HG02610 (cell line): ENCODE measurements around the gene EGLN3.

ENCODE experiments used
- ATAC-seq: cut with Tn5 transposase; IDR thresholded peaks from one replicate; pipeline ENCODE4 v1.9.1; 2021; ENCODE audit warnings: mild to moderate bottlenecking, moderate library complexity; ENCODE audit not compliant: unreplicated experiment

Gene EGLN3

GRCh38 chr14:33876274-33876673 is 74.6 kb downstream of the EGLN3 start:
- no peak for ATAC-seq
